Mesothelial cell of epicardium (in vitro differentiated cells): ENCODE measurements around the gene FYN. TPM values are rescaled to one million over a fixed set of nuclear protein-coding genes. Genes with fewer than 3 reads are reported as not detected.

Source experiments
- DNase-seq, 2 experiments: peaks; one replicate each; pipeline ENCODE4 v3.0.0; 2021; ENCODE audit warnings: low spot score in 2 of 2; ENCODE audit not compliant: unreplicated experiment in 2 of 2
- H3K27ac Mint-ChIP-seq: 2 replicates; pipeline ENCODE4 v1.8.0; 2021; ENCODE audit warnings: mixed read lengths
- H3K27me3 Mint-ChIP-seq: 2 replicates; pipeline ENCODE4 v1.8.0; 2021; ENCODE audit warnings: low read depth, mixed read lengths
- H3K36me3 Mint-ChIP-seq: 2 replicates; pipeline ENCODE4 v1.8.0; 2021; ENCODE audit warnings: mixed read lengths
- H3K4me1 Mint-ChIP-seq: 2 replicates; pipeline ENCODE4 v1.8.0; 2021; ENCODE audit warnings: mixed read lengths
- H3K4me3 Mint-ChIP-seq: 2 replicates; pipeline ENCODE4 v1.8.0; 2021; ENCODE audit warnings: mild to moderate bottlenecking, moderate library complexity, mixed read lengths
- H3K9me3 Mint-ChIP-seq: 2 replicates; pipeline ENCODE4 v1.8.0; 2021; ENCODE audit warnings: mixed read lengths
- CTCF ChIP-seq: fragments of 200-600 bp; sonication (generic); IDR thresholded peaks from one replicate; pipeline ENCODE4 v1.5.0; 2021; ENCODE audit warnings: antibody characterized with exemption; ENCODE audit not compliant: unreplicated experiment
- total RNA-seq: library from RNA; stranded (reverse); gene quantifications from 3 replicates; pipeline ENCODE4 v1.2.1, GENCODE V29; 2021

Gene FYN
- total RNA-seq, 1 donor from 2014 or later, result 115 TPM

GRCh38 chr6:111875741-111876140 is 2.5 kb upstream of the FYN start:
- no peak overlapping the region for H3K27ac Mint-ChIP-seq
- no peaks in the 10 kb centered on the region for H3K36me3 Mint-ChIP-seq
- no peak for TF ChIP-seq CTCF
- DNase-seq, result no peak
- peaks cover 25% of the 10 kb centered on the region for H3K4me1 Mint-ChIP-seq
- H3K9me3 Mint-ChIP-seq, result no peaks in the 10 kb centered on the region
- no peak overlapping the region for H3K4me3 Mint-ChIP-seq
- peaks cover 7% of the 10 kb centered on the region for H3K27me3 Mint-ChIP-seq

DNA sequence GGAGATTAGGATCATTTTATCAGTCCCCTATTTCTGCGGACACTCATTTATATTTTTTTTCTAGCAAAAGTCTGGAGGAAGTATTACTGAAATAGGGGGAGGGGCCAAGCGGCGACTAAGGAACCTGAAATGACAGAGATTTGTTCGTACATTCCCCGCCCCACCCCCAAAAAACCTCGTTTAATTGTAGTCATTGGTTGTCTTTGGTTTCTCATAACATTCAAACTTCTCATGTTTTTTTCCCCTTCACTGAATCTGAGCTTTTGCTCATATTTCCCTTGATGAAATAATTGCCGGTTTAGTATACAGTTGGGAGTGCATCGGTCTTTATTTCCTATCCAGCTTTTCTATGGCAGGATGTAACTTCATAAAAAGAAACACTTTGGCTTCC is 768 bp upstream of the FYN start:
- Mint-ChIP-seq H3K9me3 (no peaks in the 10 kb centered on the region), H3K36me3 (no peaks in the 10 kb centered on the region), H3K4me3 (peak overlapping the region; percentile 90), H3K27me3 (peaks cover 7% of the 10 kb centered on the region), H3K27ac (peak overlapping the region; percentile 91), H3K4me1 (peaks cover 29% of the 10 kb centered on the region)
- DNase-seq, result no peak
- no peak for TF ChIP-seq CTCF

- peak; percentile 27 to 59 for DNase-seq
- Mint-ChIP-seq H3K36me3 (no peaks in the 10 kb centered on the region), H3K27ac (peak overlapping the region; percentile 92), H3K27me3 (peaks cover 7% of the 10 kb centered on the region), H3K4me1 (peaks cover 32% of the 10 kb centered on the region), H3K9me3 (no peaks in the 10 kb centered on the region), H3K4me3 (peak overlapping the region; percentile 87)
- TF ChIP-seq CTCF, result no peak
Measured at GRCh38 chr6:111872401-111873177, 663 bp downstream of the FYN start.

DNA sequence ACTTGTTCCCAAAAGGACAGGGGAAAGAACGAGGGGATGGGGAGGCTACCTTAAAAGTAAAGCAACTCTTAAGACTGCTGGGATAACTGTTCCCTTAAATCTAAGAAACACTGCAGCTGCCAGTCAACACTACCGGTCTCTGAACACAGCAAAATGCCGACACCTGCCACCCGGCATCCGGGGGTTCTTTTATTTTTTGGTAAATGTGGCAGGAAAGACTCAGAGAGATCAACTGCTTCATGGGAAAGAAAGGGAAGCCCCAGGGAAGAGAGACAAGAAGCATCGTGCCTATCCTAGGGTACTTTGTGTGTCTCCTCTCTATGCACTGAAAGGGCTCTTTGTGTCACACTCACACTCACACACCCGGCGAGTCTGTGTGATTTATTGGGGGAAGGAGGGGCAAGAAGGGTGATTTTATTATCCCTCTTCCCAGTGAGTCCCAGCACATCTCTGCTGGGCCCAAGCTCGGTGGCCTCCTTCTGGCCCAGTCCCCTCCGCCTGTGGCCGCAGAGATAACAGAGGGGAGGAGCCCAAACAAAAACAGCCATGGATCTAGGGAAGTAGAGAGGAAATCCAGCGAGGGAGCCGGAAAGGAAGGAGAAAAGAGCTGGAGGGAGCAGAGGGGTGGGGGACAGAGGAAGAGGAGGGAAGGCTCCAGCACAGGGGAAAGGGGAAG is 1.4 kb downstream of the FYN start:
- Mint-ChIP-seq H3K9me3 (no peaks in the 10 kb centered on the region), H3K27ac (peak overlapping the region; percentile 92), H3K4me1 (peaks cover 32% of the 10 kb centered on the region), H3K36me3 (no peaks in the 10 kb centered on the region), H3K27me3 (peaks cover 7% of the 10 kb centered on the region), H3K4me3 (peak overlapping the region; percentile 87)
- no peak for DNase-seq
- TF ChIP-seq CTCF, result no peak

GRCh38 chr6:111871207-111871606 is 2.0 kb downstream of the FYN start:
- Mint-ChIP-seq H3K36me3 (no peaks in the 10 kb centered on the region), H3K4me1 (peaks cover 32% of the 10 kb centered on the region), H3K27me3 (peaks cover 7% of the 10 kb centered on the region), H3K27ac (peak overlapping the region; percentile 92), H3K9me3 (no peaks in the 10 kb centered on the region), H3K4me3 (peak overlapping the region; percentile 87)
- TF ChIP-seq CTCF, result no peak
- DNase-seq, result no peak
